ENCODE data around the gene PIGC.

The PIGC gene

GRCh38 chr1:172408958-172409357, 34.9 kb downstream of the PIGC start:
- FAIRE-seq (no peak), DNase-seq (ENCODE audit: insufficient read length, low spot score) (no peak)
- no peak for TF ChIP-seq CTCF (IDR thresholded peaks at IDR 0.05; ENCODE audit: insufficient read depth, missing control alignments)

- FAIRE-seq, result no peak
- TF ChIP-seq CTCF (IDR thresholded peaks at IDR 0.05; ENCODE audit: insufficient read depth, missing control alignments), result no peak
Measured at GRCh38 chr1:172406968-172407367, 36.9 kb downstream of the PIGC start.

GRCh38 chr1:172405912-172406311, 38.0 kb downstream of the PIGC start:
- no peak for TF ChIP-seq CTCF (IDR thresholded peaks at IDR 0.05; ENCODE audit: insufficient read depth, missing control alignments)
- FAIRE-seq (peak; percentile 73), DNase-seq (ENCODE audit: insufficient read length, low spot score) (no peak)

More at GRCh38 chr1:172406968-172407367, 36.9 kb downstream of the PIGC start:
- DNase-seq (ENCODE audit: insufficient read length, low spot score), result no peak

- peak; percentile 56 for FAIRE-seq
- no peak for DNase-seq (ENCODE audit: insufficient read length, low spot score)
- no peak for TF ChIP-seq CTCF (IDR thresholded peaks at IDR 0.05; ENCODE audit: insufficient read depth, missing control alignments)
Measured at GRCh38 chr1:172404121-172404520, 39.7 kb downstream of the PIGC start.

GRCh38 chr1:172402878-172403569, 40.8 kb downstream of the PIGC start:
- DNase-seq (ENCODE audit: insufficient read length, low spot score) (no peak), FAIRE-seq (no peak)
- TF ChIP-seq CTCF (IDR thresholded peaks at IDR 0.05; ENCODE audit: insufficient read depth, missing control alignments), result no peak

- peak; percentile 7 for TF ChIP-seq CTCF (IDR thresholded peaks at IDR 0.05; ENCODE audit: insufficient read depth, missing control alignments)
- FAIRE-seq (no peak), DNase-seq (ENCODE audit: insufficient read length, low spot score) (no peak)
Measured at GRCh38 chr1:172401892-172402291, 42.0 kb downstream of the PIGC start.

GRCh38 chr1:172401477-172401876, 42.4 kb downstream of the PIGC start:
- FAIRE-seq (no peak), DNase-seq (ENCODE audit: insufficient read length, low spot score) (no peak)
- TF ChIP-seq CTCF (IDR thresholded peaks at IDR 0.05; ENCODE audit: insufficient read depth, missing control alignments), result no peak

Data from D721Med (cell line).